Measurements from ENCODE around the gene FAH. TPM values are rescaled to one million over a fixed set of nuclear protein-coding genes. Genes with fewer than 3 reads are reported as not detected.

Gene FAH
- total RNA-seq, 1 donor from 2014 or later = 35.6 TPM

- DNase-seq (ENCODE audit: low spot score) = peak; percentile 70
Measured at GRCh38 chr15:80173022-80173759, 20.4 kb downstream of the FAH start.

- no peak for DNase-seq (ENCODE audit: low spot score)
Measured at GRCh38 chr15:80174017-80174746, 21.4 kb downstream of the FAH start.

GRCh38 chr15:80175436-80175835 is 22.6 kb downstream of the FAH start:
- no peak for DNase-seq (ENCODE audit: low spot score)

GRCh38 chr15:80176443-80176842 is 23.6 kb downstream of the FAH start:
- peak; percentile 34 for DNase-seq (ENCODE audit: low spot score)

GRCh38 chr15:80177156-80177555 is 24.4 kb downstream of the FAH start:
- no peak for DNase-seq (ENCODE audit: low spot score)

- no peak for DNase-seq (ENCODE audit: low spot score)
Measured at GRCh38 chr15:80179025-80179759, 26.4 kb downstream of the FAH start.

- DNase-seq (ENCODE audit: low spot score) = no peak
Measured at GRCh38 chr15:80179935-80180334, 27.1 kb downstream of the FAH start.

- no peak for DNase-seq (ENCODE audit: low spot score)
Measured at GRCh38 chr15:80180468-80180867, 27.7 kb downstream of the FAH start.

- no peak for DNase-seq (ENCODE audit: low spot score)
Measured at GRCh38 chr15:80180986-80181385, 28.2 kb downstream of the FAH start.

- DNase-seq (ENCODE audit: low spot score) = no peak
Measured at GRCh38 chr15:80182611-80183261, 29.9 kb downstream of the FAH start.

- no peak for DNase-seq (ENCODE audit: low spot score)
Measured at GRCh38 chr15:80183306-80183705, 30.5 kb downstream of the FAH start.

GRCh38 chr15:80183886-80184285 is 31.1 kb downstream of the FAH start:
- no peak for DNase-seq (ENCODE audit: low spot score)

- no peak for DNase-seq (ENCODE audit: low spot score)
Measured at GRCh38 chr15:80184554-80184953, 31.8 kb downstream of the FAH start.

- no peak for DNase-seq (ENCODE audit: low spot score)
Measured at GRCh38 chr15:80185152-80185551, 32.4 kb downstream of the FAH start.

- no peak for DNase-seq (ENCODE audit: low spot score)
Measured at GRCh38 chr15:80186066-80186465, 33.3 kb downstream of the FAH start.

GRCh38 chr15:80186597-80186996 is 33.8 kb downstream of the FAH start:
- no peak for DNase-seq (ENCODE audit: low spot score)

GRCh38 chr15:80188251-80188650 is 35.5 kb downstream of the FAH start:
- DNase-seq (ENCODE audit: low spot score) = no peak

- DNase-seq (ENCODE audit: low spot score) = no peak
Measured at GRCh38 chr15:80191198-80191597, 38.4 kb downstream of the FAH start.

- no peak for DNase-seq (ENCODE audit: low spot score)
Measured at GRCh38 chr15:80191897-80192595, 39.2 kb downstream of the FAH start.

- no peak for DNase-seq (ENCODE audit: low spot score)
Measured at GRCh38 chr15:80194186-80194585, 41.4 kb downstream of the FAH start.

- DNase-seq (ENCODE audit: low spot score) = no peak
Measured at GRCh38 chr15:80194914-80195313, 42.1 kb downstream of the FAH start.

- DNase-seq (ENCODE audit: low spot score) = no peak
Measured at GRCh38 chr15:80199366-80199765, 46.6 kb downstream of the FAH start.

Data from mucosa of gallbladder (tissue), 1 donor.